Erythroblast (primary cell): ENCODE results near the gene RHEB.
A peak's percentile ranks its signal among the peaks of the same experiment; 100 is the strongest.
"Not testable (repeated sequence)": the region's sequence is repeated elsewhere in the genome, so short reads cannot be mapped to it uniquely, and the experiment has no call there.

Source experiments
- DNase-seq, 2 experiments: peaks; one replicate each; lab custom pipeline; 2025; lab: John Stamatoyannopoulos, UW
- GATA1 ChIP-seq: IDR thresholded peaks from 2 replicates; pipeline ENCODE4 v1.6.1; 2011; ENCODE audit warnings: low read depth, mild to moderate bottlenecking, control low read depth, low read length, moderate library complexity
- POLR2A ChIP-seq: IDR thresholded peaks from 2 replicates; pipeline ENCODE4 v1.6.1; 2011; ENCODE audit warnings: mild to moderate bottlenecking, low read length

The RHEB gene

DNA sequence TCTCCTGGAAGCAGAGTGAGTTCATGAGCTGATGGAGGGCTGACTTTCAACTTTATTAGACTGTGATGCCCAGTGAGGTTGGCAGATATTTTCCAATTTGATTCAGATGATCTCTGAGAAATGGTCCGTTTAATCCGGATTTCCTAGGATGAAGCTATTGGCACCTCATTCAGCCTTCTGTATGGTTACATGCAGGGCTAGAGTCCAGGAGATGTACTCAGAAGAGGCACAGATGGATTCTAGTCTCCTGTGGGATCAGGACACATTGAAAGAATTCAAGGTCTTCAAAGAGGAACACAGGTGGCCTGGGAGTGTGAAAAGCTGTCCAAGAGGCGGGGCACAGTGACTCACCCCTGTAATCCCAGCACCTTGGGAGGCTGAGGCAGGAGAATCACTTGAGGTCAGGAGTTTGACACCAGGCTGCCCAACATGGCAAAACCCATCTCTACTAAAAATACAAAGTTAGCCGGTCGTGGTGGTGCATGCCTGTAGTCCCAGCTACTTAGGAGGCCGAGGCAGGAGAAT is 23.0 kb upstream of the RHEB start:
- TF ChIP-seq GATA1 (no peak), POLR2A (no peak)

DNA sequence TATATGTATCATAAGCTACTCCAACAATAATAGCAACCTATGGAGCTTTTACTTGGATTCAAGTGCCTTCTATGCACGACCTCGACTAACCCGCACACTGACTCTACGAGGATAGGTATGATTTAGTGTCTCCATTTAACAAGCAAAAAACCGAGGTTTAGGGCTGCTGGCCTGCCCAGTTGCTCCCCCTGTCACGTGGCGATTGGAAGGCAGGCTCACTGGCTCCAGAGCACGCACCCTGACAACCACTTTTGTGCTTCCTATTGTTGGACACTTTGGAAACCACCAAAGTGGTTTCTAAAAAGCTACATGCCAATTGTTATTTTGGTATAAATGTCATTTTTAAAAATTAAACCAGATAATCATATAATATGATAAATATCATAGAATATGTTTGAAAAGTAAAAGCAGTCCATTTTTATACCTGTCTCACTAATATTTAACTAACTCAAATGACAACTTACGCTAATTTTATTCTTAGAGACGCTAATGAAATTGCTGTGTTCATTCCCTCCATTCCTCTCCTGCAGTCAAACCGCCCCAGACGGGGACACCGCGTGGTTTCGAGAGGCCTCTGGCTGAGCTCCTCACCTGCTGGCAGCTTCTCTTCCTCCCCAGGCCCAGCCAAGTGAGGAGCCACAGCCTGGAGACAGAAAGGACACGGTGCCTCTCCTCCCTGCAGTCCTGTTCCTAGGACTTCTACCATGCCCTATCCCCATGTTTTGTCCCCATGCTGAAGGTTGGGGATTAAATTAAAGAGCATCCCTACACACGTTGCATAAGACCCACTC is 22.2 kb upstream of the RHEB start:
- TF ChIP-seq GATA1, result no peak
- DNase-seq, result no peak

More for the DNA sequence above, 23.0 kb upstream of the RHEB start:
- DNase-seq, result no peak

DNA sequence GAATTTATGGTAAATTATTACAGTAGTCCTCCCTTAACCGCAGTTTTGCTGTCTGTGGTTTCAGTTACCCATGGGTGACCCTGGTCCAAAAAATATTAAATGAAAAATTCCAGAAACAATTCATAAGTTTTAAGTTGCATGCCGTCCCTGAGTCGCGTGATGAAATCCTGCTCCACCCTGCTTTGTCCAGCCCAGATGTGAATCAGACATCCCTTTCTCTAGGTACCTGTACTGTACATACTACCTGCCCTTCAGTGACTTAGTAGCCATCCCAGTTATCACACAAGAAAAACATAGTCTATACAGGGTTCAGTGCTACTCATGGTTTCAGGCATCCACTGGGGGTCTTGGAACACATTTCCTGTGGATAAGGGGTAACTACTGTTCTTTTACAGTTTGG is 20.5 kb upstream of the RHEB start:
- DNase-seq, result no peak
- TF ChIP-seq GATA1, result no peak
- TF ChIP-seq POLR2A, result no peak

DNA sequence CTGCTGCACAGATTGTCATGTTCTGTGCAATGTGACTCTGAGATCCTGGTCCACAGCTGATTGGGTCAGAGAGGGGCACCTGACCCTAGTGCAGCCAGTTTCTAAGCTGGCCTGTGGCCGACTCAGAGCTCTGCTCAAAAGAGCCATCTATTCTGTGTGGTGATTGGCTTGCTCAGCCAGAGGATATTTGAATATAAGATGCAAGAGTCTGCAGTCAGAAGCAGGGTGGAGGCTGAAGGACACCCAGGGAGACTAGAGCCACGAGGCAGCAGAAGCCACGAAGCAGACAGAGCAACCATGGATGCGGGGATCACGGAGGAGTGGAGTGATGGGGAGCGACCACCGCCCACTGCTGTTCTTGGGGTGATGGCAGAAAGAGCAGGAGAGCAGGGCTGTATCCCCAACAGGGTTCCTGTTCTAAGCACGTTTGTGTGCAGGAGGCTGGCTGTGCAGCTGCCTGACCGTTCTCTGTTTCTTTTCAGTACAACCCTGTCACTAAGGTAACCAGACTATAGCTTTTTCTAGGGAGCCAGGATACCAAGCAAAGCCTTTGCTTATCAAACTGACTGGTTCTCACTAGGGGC is 19.5 kb upstream of the RHEB start:
- TF ChIP-seq POLR2A (no peak), GATA1 (no peak)
- no peak for DNase-seq

DNA sequence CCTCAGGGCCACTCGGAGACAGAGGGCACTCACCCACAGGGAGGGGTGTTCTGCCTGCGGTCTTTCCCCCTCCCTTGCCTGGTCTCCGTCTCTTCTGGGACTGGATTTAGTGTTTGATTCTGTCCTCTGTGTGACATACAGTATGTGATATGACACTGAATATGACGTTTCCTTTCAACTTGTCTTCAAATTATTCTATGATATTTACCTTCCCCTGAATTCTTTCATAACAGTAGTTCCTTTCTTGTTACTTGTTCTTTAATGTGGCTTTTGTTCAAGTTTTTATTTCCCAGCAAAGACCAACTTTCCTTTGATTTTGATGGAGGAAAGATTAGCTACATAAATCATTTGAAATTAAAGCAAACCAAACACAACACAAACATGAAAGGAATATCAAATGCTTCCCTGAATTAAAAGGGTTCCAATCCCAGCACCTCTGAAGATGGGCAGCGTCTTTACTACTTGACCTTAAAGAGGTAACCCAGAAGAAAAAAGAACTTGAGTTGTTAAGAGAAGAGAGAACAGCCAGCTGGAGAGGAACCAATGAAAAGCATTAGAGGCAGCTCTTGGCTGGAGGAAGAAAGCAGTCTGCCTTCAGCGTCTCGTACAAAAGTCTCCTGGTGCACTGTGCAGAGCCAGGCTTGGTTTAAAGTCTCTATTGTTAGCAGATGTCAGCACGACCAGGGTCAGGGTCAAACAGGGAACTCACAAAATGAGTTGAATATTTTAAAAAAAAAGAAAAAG is 18.3 kb upstream of the RHEB start:
- no peak for DNase-seq
- TF ChIP-seq POLR2A (no peak), GATA1 (no peak)

DNA sequence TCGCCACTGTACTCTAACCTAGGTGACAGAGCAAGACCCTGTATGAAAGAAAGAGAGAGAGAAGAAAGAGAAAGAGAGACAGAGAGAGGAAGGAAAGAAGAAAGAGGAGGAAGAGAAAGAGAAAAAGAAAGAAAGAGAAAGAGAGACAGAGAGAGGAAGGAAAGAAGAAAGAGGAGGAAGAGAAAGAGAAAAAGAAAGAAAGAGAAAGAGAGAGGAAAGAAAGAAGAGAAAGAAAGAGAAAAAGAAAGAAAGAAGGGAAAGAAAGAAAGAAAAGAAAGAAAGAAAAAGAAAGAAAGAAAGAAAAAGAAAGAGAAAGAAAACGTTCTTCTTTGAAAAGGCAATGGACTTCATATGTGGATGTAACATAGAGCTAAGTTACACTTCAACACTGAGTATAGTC is 16.5 kb upstream of the RHEB start:
- not testable (repeated sequence) for DNase-seq

DNA sequence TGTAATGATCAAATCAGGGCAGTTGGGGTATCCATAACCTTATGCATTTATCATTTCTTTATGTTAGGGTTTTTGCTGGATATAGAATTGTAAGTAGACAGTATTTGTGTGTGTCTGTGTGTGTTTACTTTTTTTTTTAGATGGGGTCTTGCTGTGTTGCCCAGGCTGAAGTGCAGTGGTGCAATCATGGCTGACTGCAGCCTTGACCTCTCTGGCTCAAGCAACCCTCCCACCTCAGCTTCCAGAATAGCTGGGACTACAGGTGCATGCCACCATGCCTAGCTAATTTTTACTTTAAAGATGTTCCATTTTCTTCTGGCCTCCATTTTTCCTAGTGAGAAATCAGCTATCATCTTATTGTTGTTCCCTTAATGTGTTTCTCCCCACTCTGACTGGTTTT is 10.1 kb upstream of the RHEB start:
- DNase-seq, result no peak
- TF ChIP-seq GATA1, result no peak

DNA sequence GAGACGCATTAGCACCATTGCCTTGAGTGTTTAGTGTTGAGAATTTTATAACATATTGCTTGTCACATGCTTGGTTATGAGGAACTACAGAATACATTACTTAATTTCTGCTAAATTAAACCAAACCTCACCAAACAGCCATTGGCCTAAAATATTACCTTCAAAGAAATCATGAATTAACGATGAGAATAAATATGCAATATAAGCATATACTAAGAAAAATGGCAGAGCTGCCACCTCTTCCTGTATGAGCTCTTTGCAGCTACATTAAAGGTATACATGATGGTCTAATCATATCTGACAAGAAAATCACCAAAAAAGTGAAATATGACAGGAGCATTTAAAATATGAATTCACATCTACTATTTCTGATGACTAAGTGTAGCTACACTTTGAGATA is 5.2 kb upstream of the RHEB start:
- DNase-seq, result no peak
- TF ChIP-seq POLR2A (no peak), GATA1 (no peak)

DNA sequence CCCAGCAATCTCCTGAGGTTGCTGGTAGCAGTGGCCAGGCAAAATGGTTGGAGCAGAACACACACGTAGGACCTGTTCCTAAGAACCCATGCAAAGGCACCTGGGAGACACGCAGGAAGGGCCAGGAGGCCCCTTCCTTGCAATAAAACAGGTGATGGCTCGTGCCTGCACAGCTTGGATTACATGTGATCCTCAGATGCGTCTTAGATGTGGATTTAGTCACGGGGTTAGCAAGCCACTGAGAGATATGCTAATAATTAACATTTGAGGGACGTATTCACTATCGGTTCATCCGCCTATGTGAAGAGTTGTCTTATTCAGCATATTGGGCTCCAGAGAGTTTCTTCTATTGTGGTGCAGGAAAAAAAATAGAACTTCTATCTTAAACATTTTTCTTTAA is 4.6 kb upstream of the RHEB start:
- TF ChIP-seq GATA1, result no peak
- DNase-seq, result no peak

DNA sequence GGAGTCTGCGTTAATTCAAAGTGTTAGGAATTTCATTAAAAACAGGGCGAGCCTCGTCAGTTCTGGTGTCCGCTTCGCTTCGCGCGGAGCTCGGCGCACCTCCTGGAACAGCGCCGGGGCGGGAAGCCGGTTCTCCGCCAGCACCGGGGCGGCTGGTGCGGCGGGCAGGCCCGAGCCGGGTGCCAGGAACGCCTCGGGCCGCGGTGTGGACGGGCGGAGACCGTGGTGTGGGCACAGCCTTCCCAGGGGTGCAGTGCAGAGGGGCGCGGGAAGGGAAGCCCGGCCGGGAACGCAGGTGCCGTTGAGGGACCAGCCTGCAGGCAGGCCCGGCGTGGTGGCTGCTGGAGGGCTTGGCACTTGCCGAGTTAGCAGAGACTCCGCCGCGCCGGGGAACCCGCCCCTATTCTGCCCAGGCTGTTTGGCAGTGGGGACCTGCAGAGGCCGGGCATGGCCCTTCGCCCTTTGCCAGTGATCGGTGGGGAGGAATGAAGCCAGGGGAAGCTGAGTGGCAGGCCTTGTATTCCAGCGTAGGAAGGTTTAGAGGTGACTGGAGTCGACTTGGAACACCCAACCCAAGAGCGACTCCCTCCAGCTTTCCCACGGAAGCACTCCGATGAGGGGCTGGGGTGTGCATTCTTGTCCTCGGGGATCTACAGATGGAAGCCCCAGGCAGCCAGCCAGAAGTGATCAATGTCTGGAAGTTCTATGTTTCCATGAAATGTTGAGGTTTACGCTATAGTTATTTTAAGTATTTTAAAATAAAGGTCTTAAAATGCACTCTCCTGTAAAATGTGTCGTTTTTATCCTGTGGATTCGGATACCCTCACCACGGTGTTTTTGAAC is 945 bp upstream of the RHEB start:
- peak; percentile 62 to 72 for DNase-seq
- TF ChIP-seq POLR2A, result no peak
- no peak for TF ChIP-seq GATA1

DNA sequence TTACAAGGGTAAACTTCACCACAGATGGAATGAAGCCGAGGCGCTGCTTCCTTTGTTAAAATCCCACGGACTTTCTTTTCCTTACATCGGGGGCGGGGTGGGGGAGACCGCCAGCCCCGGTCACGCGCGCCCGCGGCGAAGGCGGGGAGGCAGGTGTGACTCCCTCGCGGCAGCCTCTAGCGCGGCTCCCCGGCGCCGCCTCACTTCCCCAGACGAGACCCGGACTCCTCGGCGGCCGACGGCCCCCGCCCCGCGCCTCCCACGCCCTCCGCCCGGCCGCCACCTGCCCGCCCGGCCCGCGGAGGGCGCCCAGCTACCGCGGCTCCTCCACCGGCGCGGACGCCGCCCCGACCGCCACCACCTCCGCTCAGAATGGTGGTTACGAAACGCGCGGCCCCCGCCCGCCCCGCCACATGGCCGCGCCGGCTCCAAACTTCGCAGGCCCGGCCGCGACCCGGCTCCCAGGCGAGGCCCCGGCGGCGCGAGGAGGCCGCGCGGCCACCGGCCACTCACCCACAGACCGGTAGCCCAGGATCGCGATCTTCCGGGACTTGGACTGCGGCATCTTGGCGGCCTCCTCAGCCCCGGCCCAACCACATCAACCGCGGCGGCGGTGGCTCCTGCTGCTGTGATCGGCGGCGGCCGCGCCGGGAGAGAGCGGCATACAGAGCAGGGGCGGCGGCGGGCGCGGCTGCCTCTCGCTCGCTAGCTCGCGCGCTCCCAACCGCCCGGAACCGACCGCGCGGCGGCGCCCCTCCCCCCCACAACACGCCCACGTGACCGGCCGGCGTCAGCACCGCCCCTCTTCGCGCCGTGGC is 539 bp downstream of the RHEB start:
- peak; percentile 63 to 83 for DNase-seq
- TF ChIP-seq POLR2A, result peak; percentile 57

DNA sequence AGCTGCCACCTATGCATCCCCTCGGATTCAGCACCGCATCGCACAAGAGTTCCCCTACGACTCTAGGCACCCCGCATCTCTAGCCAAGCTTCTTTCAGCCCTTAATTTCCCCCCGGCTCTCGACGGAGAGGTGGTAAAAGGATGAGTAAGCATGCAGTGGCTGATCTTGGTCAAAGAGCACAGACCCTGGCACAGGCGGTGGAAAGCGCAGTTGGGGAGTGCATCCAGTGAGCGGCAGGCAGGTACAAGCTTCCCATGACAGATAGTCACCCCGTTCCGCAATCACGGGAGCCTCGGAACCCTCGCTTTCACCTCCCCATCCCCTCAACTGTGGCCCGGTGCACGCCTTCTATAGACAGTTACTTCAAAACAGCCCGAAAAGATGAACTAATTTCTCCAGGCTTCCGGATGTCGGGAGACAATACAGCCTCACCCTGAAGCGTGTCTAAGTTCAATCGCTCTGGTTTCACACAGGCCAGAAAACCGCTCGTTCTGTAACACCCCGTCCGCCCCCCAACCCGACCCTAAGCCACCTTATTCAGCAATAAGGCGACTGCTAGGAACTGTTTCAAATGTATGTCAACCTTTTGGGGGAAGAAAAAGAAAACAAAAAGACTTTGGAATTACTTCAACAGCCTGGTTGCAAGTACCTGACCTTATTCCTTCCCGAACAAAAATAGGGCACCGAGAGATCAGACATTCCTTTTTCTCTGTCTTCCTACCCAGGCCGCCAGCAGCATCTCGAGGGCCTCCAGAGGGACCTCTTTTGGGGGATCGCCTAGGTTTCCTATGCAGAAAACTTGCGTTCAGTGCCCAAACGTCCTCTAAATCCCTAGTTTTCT is 1.4 kb downstream of the RHEB start:
- peak; percentile 61 to 77 for DNase-seq
- TF ChIP-seq GATA1, result no peak
- no peak for TF ChIP-seq POLR2A
